Right atrium auricular region (tissue), 2 donors: ENCODE results near the gene NFASC. TPM values are rescaled to one million over a fixed set of nuclear protein-coding genes. Genes with fewer than 3 reads are reported as not detected.

Experiments used
- DNase-seq: peaks from one replicate; pipeline ENCODE4 v3.0.0-alpha.2; 2019; ENCODE audit warnings: low spot score
- H3K27ac ChIP-seq, 2 donors: fragments of 200-600 bp; sonication (generic); 1 replicate in 1 of 2; 2 replicates in 1 of 2; pipeline ENCODE4 v1.5.1; 2016 to 2019
- H3K27me3 ChIP-seq, 2 donors: fragments of 200-600 bp; sonication (generic); one replicate each; pipeline versions ENCODE4 v1.5.1 to v1.6.0; 2017 to 2019
- H3K36me3 ChIP-seq: fragments of 200-600 bp; sonication (generic); one replicate; pipeline ENCODE4 v1.5.1; 2016
- H3K4me1 ChIP-seq, 2 donors: fragments of 200-600 bp; sonication (generic); one replicate each; pipeline versions ENCODE4 v1.5.1 to v1.6.0; 2017 to 2019
- H3K4me3 ChIP-seq, 2 donors: fragments of 200-600 bp; sonication (generic); 1 replicate in 1 of 2; 2 replicates in 1 of 2; pipeline ENCODE4 v1.5.1; 2017 to 2019; ENCODE audit warnings: mild to moderate bottlenecking in 1 of 2, moderate library complexity in 1 of 2
- H3K9me3 ChIP-seq, 2 donors: fragments of 200-600 bp; sonication (generic); one replicate each; pipeline ENCODE4 v1.5.1; 2019
- CTCF ChIP-seq, 2 donors: fragments of 200-600 bp; sonication (generic); IDR thresholded peaks; one replicate each; pipeline ENCODE4 v1.5.1; 2019; ENCODE audit warnings: antibody characterized with exemption in 2 of 2
- total RNA-seq, 2 donors: library from RNA; depleted of rRNA; stranded (reverse); fragments of >200 nt; gene quantifications; one replicate each; pipeline ENCODE4 v1.1.0, GENCODE V29; 2016

Gene NFASC
- total RNA-seq, 2 donors from 2014 or later = 38.5 to 45.9 TPM

GRCh38 chr1:205056188-205056611, 185.5 kb downstream of the NFASC start:
- H3K9me3 ChIP-seq = no peaks in the 10 kb centered on the region
- H3K4me1 ChIP-seq = no peaks in the 10 kb centered on the region
- TF ChIP-seq CTCF (IDR thresholded peaks at IDR 0.05) = no peak
- no peak overlapping the region for H3K27ac ChIP-seq
- no peak for DNase-seq
- no peak overlapping the region for H3K4me3 ChIP-seq
- H3K27me3 ChIP-seq = no peaks in the 10 kb centered on the region
- no peaks in the 10 kb centered on the region for H3K36me3 ChIP-seq

GRCh38 chr1:205056956-205057568, 186.4 kb downstream of the NFASC start:
- H3K9me3 ChIP-seq = no peaks in the 10 kb centered on the region
- H3K36me3 ChIP-seq = no peaks in the 10 kb centered on the region
- no peak overlapping the region for H3K27ac ChIP-seq
- no peaks in the 10 kb centered on the region for H3K27me3 ChIP-seq
- peaks cover 0 to 8% of the 10 kb centered on the region in 2 donors for H3K4me1 ChIP-seq
- H3K4me3 ChIP-seq = no peak overlapping the region
- no peak for TF ChIP-seq CTCF (IDR thresholded peaks at IDR 0.05)
- no peak for DNase-seq

- no peak for DNase-seq
- no peak overlapping the region for H3K27ac ChIP-seq
Measured at GRCh38 chr1:205057808-205058575, 187.3 kb downstream of the NFASC start.

GRCh38 chr1:205058853-205059252, 188.2 kb downstream of the NFASC start:
- Histone ChIP-seq H3K27me3 (no peaks in the 10 kb centered on the region), H3K4me1 (peaks cover 0 to 8% of the 10 kb centered on the region in 2 donors), H3K9me3 (no peaks in the 10 kb centered on the region), H3K4me3 (no peak overlapping the region), H3K36me3 (no peaks in the 10 kb centered on the region), H3K27ac (no peak overlapping the region)
- no peak for TF ChIP-seq CTCF (IDR thresholded peaks at IDR 0.05)
- DNase-seq = no peak

More at GRCh38 chr1:205057808-205058575, 187.3 kb downstream of the NFASC start:
- Histone ChIP-seq H3K4me1 (peaks cover 0 to 8% of the 10 kb centered on the region in 2 donors), H3K4me3 (no peak overlapping the region), H3K27me3 (no peaks in the 10 kb centered on the region), H3K36me3 (no peaks in the 10 kb centered on the region), H3K9me3 (no peaks in the 10 kb centered on the region)
- no peak for TF ChIP-seq CTCF (IDR thresholded peaks at IDR 0.05)

- Histone ChIP-seq H3K9me3 (no peaks in the 10 kb centered on the region), H3K4me3 (no peak overlapping the region), H3K4me1 (peaks cover 0 to 8% of the 10 kb centered on the region in 2 donors), H3K36me3 (no peaks in the 10 kb centered on the region), H3K27ac (no peak overlapping the region), H3K27me3 (no peaks in the 10 kb centered on the region)
- no peak for TF ChIP-seq CTCF (IDR thresholded peaks at IDR 0.05)
- no peak for DNase-seq
Measured at GRCh38 chr1:205059660-205060059, 189.0 kb downstream of the NFASC start.
